ENCODE results near the gene SLC22A12.

The SLC22A12 gene

DNA sequence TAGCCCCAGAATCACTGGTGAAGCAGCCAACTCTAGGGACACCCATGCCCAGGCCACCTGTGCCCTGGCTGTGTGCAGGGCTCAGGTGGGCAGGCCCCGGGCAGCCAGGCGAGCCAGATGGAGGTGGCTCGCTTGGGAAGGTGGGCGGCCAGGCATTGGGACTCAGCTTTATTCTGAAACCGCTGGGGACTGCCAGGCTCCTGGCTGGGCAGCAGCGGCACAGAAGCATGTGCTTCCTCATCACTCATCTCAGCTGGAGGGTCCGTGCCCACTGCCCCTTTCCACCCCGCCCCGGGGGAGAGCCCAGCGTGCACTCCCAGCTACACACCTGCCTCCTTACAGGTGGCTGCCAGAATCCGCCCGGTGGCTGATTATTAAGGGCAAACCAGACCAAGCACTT, 27.1 kb upstream of the SLC22A12 start:
- no peak for DNase-seq

DNA sequence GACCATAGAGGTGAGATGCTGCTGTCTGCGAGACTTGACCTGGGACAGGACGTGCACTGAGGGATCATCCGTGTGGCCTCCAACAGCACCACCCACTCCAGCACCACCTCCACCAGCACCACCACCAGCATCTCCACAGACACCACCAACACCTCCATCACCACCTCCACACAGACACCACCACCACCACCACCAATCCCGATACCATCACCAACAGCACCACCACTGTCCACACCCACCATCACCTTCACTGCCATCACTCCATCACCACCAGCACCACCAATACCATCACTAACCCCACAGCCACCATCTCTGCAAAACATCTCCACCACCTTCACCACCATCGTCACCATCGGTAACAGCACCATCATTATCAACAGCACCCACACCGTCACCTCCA, 26.6 kb upstream of the SLC22A12 start:
- DNase-seq: no peak

DNA sequence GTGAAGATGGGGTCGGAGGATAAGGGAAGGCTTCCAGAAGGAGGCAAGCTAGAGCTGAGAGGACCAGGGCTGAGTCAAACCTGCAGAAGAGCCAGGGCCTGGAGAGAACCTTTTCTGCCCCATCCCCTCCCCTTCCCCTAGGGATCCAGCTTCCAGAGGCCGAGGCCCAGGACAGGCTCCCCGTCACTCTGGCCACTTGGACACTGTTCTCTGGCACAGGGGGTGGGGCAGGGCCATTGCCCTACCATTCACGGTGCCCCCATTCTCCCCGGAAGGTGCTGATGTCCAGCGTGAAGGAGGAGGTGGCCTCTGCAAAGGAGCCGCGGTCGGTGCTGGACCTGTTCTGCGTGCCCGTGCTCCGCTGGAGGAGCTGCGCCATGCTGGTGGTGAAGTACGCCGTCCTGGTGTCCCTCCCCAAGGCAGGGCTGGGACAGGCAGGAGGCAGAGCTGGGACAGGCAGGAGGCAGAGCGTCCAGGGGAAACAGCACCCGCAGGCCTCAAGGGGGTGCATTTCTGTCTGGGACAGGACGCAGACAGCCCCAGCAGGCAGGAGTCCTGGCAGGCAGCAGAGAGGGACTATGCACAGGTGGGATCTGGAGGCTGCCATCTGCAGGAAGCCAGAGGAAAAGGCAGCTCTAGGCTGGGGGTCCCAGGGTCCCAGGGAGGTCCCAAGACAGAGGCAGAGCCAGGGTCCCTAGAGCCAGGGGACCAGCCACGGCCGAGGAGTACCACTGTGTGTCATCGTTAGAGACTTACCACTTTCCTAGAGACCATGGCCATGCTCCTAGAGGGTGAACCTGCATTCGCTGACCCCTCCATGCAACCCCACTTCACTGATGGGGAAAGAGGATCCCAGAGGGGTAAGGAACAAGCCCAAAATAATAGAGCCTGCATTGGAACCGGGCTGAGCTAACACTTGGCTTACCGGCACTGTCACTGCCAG, 25.8 kb upstream of the SLC22A12 start:
- peak; percentile 76 for DNase-seq

DNA sequence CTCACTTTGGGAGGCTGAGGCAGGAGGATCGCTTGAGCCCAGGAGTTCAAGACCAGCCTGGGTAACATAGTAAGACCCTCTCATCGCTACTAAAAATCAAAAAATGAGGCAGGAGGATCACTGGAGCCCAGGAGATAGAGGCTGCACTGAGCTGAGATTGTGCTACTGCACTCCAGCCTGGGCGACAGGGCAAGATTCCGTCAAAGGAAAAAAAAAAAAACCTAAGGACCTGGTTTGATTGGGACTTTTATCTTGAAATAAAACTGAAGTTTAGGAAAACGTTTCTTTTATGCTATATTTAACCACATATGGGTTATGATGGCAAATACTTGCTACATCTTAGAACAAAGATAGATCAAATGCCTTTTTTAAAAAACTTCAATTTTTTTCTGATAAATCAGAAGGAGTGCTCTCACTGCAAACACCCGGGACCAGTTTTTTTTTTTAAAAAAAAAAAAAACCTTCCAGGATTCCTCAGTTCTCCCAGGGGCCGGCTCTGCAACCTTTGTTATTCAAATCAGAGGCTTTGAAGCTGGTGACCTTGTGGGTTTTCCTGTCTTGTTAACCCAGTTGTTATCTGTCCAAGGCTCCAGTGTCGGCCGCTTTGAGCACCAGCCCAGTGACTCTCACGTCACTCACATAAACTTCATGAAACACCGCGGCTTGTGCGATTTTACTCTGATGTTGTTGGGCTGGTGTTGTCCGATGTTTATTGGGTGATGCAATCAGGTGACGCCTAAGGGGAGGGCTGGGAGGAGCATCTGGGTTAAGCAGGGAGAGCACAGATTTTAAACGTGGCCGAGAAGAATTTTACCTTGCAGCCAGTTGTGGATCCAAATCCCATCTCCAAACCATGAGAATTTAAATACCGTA, 24.7 kb upstream of the SLC22A12 start:
- peak; percentile 97 for DNase-seq

DNA sequence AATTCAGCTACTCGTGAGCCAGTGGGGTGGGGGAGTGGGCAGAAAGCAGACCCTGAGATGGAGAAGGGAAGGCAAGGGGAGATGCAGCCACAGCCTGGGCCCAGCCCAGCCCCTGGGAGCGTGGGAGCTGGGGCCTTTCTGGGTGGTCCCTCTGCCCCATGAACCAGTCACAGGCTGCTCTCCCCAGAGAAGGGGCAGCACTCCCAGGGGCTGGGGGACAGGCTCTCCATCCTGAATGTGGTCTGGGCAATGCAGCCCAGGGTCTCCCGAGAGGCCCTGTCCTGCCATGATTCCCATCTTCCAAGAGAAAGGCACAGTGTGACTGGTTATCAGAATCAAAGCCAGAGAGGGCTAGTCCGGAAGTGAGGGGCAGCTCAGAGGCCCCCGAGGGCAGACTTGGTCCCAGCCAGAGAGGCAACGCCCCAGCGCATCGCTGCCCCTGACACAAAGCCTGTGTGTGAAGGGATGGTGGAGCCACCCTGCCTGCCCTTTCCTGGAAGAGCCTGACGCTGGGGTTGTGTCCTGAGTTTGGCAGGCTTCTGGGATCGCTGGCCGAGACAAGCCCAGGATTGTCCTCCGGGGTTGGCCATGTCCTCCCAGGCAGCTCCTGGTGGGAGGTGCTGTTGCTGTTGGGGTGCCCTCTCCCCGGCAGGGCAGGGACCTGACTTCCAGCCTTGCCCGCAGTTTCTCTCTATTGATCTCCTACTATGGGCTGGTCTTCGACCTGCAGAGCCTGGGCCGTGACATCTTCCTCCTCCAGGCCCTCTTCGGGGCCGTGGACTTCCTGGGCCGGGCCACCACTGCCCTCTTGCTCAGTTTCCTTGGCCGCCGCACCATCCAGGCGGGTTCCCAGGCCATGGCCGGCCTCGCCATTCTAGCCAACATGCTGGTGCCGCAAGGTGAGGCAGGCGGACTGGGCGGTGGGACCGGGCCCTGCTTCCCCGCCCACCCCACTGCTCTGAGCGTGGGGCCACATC, 23.8 kb upstream of the SLC22A12 start:
- DNase-seq: peak; percentile 63

DNA sequence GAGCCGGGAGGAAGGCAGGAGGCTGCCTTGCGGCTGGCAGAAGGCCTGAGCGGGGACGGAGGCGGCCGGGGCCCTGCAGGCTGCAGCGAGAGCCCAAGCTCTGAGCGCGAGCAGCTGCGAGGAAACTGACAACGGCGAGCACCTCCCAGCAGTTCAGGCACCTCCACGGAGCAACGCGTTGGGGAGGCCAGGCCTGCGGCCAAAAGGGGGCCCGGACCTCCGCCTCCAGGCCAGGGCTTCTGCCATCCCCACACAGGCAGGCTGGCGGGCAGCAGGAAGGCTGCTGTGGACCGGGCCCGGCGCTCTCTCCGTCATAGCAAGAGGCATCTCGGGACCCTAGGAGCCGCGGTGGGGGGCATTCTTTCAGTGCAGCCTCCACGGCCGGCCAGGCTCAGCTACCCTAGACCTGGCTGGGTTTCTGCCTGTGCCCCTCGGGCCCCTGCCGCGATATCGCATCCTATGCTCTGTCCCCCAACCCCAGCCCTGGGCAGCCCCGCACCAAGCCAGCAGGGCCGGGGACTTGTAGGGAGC, 22.9 kb upstream of the SLC22A12 start:
- DNase-seq: peak; percentile 45

DNA sequence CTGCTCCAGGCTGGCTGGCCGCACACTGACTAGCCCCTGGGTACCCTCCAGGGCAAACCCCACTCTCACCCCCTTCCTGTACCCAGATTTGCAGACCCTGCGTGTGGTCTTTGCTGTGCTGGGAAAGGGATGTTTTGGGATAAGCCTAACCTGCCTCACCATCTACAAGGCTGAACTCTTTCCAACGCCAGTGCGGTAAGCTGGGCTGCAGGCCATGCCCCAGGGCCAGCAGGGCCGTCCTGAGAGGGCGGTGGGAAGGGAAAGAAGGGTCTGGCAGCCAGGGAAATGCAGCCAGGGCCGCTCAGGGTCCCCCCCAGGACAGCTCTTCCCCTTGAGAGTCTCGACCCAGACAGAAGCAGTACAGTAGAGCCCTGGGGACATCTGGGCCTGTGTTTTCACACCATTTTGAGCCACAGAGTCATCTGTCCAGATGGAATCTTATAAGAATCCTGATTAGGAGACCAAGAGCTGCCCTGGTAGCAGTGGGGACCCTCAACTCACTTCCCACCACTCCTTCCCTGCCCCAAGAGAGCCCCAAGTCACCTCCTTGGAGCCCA, 22.4 kb upstream of the SLC22A12 start:
- peak; percentile 54 for DNase-seq

DNA sequence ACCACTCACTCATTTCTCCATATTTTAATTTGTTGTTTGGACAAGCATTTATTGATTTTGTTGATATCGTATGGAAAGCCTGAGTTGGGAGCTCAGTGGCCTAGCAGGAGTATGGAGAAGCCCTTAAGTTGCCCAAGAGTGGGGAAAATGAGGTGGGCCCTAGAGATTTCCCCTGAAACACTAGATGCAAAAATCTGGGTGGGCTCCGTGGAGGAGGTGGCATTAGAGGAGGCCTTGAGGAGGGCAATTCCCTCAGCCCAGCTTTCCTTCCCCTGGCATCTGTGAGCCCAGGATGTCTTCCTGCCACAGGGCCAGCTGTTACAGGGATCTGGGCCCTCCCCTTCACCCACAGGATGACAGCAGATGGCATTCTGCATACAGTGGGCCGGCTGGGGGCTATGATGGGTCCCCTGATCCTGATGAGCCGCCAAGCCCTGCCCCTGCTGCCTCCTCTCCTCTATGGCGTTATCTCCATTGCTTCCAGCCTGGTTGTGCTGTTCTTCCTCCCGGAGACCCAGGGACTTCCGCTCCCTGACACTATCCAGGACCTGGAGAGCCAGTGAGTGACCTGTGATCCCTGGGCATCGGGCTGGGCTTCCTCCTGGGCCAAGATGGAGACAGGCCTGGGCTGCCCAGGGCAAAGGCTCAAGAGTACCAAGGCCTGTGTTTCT, 21.6 kb upstream of the SLC22A12 start:
- DNase-seq: no peak

DNA sequence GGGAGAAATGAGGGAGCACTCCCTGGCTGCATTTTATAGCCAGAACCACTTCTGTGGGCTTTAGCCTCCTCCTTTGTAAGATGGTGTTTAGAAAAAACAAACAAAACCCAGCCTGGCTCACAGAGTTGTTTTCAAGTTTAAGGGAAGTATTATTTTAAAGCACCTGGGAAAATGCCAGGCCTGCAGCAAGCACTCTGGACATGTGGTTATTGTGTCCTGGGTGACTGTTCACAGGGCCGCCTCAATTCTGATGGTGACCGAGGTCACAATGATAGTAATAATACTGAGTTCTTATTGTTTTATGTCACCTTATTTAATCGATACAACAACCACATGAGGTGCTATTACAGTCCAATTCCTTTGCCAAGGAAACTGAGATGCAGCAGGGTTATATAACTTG, 20.7 kb upstream of the SLC22A12 start:
- DNase-seq: peak; percentile 14

DNA sequence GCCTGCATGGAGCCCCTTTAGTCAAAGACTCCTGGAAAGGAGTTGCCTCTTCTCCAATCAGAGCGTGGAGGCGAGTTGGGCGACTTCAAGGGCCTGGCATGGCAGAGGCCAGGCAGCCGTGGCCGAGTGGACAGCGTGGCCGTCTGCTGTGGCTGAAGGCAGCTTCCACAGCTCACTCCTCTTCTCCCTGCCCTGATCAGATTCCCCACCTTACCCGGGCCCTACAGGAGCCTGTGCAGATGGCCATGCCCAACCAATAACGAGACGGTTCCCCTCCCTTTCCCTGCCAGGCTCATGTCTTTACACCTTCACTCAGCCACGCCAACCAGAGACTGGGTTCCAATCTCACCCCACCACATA, 20.0 kb upstream of the SLC22A12 start:
- DNase-seq: peak; percentile 21

DNA sequence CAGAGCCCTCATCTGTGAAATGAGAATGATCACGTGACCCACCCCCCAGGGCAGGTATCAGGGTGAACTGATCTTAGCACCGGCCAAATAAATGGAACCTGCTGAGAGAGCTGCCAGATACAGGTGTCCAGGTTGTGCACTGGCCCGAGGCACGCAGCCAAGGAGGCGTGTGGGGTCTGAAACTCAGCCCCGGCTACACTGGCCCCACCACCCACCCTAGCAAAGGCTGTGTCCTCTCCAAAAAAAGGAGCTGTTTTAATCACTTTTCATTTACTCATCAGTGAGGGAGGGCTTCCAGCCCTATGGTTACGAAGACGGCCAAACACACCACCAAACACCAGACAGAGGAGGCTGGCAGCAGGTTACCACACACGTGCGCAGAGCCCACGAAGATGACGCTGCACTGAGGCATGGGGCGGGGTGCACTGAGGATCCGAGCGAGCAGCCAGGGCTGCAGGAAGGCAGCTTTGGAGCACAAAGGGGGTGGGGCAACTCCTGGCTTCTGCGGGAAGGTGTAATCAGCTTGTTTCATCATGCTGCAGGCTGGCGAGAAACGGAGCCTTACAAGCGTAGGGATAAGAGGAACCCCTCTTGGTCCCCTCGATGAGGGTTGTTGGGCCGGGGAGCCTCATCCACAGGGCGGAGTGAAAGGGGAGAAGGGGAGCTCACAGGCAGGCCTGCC, 19.5 kb upstream of the SLC22A12 start:
- DNase-seq: peak; percentile 77

DNA sequence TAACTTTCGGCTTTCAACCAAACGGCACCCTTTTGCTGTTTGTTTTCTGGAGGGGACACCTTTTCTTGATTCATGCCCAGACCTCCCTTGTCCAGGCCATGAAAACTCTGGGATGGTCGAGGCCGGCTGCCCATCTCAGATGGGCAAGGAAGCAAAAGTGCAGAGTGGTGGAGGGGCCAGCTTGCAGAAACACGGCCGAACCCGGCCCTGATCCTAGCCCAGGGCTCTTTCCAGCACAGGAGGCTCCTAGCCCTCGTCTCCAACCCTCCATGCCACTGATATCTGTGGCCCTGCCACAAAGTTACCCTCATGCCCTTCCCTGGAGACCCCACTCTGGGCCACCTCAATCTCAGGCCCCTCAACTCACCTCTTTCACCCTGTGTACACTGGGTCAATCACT, 18.9 kb upstream of the SLC22A12 start:
- DNase-seq: peak; percentile 29

DNA sequence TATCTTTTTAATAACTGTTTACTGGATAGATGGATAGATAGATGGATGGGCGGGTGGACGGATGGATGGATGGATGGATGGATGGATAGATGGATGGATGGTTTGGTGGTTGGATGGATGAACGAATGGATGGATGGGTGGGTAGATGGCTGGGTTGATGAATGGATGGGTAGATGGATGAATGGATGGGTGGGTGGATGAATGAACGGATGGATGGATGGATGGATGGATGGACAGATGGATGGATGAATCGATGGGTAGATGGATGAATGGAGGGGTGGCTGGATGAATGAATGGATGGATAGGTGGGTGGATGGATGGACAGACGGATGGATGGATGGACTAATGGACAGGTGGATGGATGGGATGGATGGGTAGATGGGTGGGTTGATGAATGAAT, 13.8 kb upstream of the SLC22A12 start:
- DNase-seq: peak; percentile 7

DNA sequence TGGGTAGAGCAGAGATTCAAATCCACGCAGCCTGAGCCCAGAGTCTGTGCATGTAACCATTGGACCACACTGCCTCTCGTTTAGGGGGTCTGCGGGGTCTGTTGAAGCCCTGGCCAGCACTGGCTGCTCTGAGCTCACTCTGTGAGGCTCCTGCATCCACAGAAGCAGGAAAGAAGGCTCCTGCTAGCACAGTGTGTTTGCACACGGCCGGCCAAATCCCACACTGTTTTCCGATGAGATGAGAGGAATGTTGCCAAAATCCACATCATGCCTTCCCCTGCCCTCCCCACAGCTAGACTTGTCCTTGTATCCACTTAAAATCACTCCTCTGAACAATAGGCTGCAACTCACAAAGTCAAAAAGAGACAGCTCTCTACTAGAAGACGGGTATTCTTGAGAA, 10.6 kb upstream of the SLC22A12 start:
- DNase-seq: peak; percentile 40

DNA sequence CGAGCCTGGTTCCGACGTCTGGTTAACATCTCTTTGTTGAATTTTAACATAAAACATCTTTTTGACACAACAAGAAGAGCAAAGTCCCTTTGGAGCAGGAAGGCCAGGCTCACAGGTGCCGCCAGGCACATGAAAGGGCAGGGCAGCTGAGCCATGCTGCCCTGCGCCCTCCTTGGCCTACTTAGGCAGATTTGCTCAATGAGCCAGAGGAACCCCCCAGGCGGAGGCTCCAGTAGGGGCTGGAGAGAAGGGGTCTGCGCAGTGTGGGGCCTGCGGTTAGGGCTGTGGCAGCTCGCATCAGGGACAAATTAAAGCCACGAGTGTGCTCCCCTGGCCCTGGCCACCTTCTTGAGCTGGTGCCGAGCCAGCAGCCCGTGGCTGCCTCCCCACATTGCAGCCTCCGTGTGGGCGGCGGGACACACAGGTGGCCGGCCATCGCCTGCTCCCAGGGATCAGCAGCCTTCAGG, 9.9 kb upstream of the SLC22A12 start:
- DNase-seq: peak; percentile 37

DNA sequence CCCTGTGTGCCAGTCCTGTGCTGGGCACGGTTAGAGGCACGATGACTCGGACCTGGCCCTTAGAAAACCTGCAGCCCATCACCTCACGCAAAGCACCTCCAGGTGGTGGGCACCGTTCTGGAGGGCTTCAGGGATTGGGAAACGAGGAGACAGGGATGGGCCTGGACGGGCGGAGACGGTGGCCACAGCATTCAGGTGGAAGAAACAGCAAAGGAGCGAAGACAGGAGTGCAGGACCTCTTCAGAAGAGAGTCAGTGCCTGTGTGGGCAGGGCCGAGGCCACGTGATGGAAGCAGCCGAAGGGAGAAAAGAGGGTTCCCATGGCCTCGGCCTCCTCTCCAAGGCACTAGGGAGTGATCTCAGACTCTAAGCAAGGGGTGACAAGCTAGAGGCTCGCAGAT, 8.1 kb upstream of the SLC22A12 start:
- DNase-seq: no peak

DNA sequence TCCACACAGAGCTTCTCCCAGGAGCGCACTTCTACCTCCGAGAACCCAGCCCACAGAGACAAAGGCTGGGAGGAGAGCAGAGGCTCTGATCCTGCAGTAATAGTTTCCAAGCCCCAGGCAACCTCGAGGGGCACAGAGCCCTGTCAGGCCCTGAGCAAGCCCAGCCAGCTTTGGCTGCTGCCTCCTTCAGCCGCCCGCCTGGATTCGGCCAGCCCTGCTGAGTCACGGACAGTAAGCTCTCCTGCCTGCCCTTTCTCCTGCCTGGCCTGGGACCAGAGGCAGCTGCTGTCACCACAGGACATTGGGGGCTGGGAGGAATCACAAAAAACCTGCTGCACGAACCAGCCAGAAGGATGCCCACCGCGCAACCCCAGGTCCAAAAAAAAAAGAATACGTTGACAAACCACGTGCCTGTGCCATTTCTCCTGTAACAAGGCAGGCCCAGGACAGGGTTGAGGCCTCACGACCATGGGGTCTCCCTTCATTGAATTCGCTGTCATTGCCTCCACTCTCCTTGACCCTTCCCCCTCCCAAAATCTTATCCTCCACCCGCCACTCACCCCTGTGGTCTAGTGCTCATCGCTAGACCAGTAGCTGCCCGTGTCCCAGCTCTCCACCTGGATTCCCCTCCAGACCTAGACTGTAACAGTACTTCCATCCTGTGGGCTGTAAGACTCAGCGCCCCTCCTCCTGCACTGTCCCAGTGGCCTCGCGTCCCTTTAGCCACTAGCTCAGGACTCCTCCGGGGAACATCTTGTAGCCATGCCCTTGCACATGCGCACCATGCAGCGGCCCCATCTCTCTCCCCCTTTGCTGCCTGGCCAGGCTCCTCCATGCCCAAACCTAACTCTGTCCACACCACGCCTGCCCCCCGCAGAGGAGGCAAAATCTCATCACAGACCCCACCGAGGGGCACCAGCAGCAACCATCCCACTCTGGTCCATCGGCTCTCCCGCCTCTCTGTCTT, 7.4 kb upstream of the SLC22A12 start:
- peak; percentile 90 for DNase-seq

DNA sequence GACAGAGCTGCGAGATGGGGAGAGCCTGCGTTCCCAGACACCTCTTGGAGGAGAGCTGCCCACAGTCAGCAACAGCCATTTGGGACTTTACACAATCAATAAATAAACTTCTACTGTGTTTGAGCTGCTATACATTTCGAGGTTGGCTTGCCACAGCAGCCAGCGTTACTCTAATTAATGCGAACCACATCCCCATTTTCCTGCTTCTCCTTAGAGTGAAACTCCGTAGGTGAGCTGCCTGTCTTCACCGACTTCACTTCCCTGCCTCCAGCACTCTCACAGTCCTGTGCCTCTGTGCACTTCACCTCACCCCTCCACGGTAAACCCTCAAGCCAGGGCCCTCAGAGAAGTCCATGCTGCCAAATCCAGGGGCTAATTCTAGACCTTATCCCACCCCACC, 5.9 kb upstream of the SLC22A12 start:
- DNase-seq: no peak

DNA sequence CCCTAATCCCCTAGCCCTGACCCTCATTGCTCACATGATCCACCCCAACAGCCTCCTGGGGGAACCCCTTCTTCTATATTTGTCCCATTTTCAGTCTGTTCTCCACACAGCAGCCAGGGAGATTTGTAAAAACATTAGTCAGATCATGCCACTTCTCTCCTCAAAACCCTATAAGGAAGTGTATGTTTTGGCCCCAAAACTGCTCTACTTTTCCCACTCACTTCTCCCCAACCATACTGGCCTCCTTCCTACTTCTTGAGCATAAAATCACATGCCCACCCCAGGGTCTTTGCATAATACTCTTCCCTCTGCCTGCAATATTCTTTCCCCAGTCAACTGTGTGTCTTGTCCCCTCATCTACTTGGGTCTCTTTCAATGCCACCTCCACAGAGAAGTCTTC, 4.7 kb upstream of the SLC22A12 start:
- DNase-seq: no peak

DNA sequence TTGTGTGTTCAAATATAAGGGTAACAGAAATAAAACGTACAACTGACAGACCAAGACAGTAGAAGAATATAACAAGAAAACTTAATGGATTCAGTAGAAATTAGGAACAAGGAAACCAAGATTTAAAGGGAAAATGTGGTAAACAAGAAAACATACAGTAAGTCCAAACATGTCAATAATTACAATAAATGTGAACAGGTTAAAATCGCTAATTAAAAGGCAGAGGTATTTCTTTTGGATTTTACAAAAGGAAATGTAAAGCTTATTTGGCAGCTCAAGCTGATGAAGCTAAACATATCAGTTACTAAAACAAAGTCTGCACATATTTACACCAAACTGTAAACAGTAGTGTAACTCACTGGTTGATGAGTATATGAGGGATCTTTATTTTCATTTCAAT, 2.3 kb upstream of the SLC22A12 start:
- no peak for DNase-seq

Data from islet precursor cell (in vitro differentiated cells).